Measurements from ENCODE around the gene KRTAP4-16.
"Not testable (repeated sequence)": the region's sequence is repeated elsewhere in the genome, so short reads cannot be mapped to it uniquely, and the experiment has no call there.

KRTAP4-16 gene

DNA sequence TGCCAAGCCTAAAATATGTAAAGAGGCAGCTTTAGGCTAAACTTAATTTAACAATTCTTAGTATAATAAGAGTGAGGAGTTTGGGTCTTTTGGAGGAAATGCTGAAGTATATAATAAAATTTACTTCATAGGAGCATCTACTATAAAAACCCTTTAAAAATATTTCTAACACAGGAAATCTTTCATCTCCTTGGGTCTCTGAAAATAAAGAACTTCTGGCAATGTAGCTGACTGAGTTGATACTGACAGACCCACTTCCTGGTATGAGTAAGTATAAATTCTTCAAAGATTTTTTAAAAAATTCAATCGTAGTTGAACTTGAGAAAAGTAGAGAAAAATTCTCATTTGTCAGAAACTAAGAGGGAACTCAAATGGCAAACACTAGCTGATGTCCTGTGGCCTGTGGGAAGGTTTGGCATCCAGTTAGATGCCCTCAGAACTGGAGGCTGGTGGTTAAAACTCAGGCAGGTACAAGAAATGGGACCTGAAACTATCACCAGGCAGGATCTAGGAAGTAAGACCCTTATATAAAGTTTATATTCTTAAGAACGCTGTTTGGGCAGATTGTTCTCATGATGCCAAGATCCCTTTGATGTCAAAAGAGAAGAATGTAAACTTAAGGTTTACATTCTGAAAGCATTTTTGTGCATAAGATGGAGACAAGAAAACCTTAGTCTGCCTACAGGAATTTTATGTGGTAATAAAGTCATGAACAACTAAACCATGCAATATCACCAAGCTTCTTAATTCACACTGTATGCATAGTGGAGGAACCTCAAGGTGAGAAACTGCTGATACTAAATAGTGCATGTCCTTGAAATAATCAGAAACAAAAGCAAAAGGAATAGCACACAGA is 32.1 kb upstream of the KRTAP4-16 start:
- Histone ChIP-seq H3K4me3 (ENCODE audit: low read length) (no peak overlapping the region), H3K9me3 (ENCODE audit: control insufficient read depth, low read depth, low read length) (no peaks in the 10 kb centered on the region), H3K9ac (ENCODE audit: low read length) (no peak overlapping the region), H3K36me3 (ENCODE audit: control insufficient read depth, low read depth, low read length) (no peaks in the 10 kb centered on the region), H3K27me3 (ENCODE audit: control insufficient read depth, insufficient read depth, low read length) (no peaks in the 10 kb centered on the region), H3K4me1 (ENCODE audit: control insufficient read depth, low read depth, low read length) (no peaks in the 10 kb centered on the region), H3K27ac (ENCODE audit: low read length) (no peak overlapping the region)

DNA sequence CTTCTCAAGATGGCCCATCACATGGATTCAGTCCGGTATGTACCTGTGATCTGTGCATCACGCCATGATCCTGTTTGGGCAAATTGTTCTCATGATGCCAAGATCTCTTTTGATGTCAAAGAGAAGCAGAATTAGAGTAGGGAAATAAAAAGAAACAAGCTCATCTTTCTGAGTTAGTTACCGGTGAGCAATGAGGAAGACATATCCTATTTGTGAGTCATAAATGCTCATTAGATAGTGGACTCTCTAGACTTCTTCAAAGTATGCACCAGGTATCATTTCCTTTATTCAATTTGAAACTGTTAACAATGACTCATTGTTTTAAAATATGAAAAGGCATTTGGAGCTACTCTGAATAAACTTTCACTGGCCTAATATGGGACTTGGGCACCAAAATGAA is 30.0 kb upstream of the KRTAP4-16 start:
- Histone ChIP-seq H3K4me1 (ENCODE audit: control insufficient read depth, low read depth, low read length) (no peaks in the 10 kb centered on the region), H3K27ac (ENCODE audit: low read length) (no peak overlapping the region), H3K27me3 (ENCODE audit: control insufficient read depth, insufficient read depth, low read length) (no peaks in the 10 kb centered on the region), H3K36me3 (ENCODE audit: control insufficient read depth, low read depth, low read length) (no peaks in the 10 kb centered on the region), H3K4me3 (ENCODE audit: low read length) (no peak overlapping the region), H3K9ac (ENCODE audit: low read length) (no peak overlapping the region), H3K9me3 (ENCODE audit: control insufficient read depth, low read depth, low read length) (no peaks in the 10 kb centered on the region)

DNA sequence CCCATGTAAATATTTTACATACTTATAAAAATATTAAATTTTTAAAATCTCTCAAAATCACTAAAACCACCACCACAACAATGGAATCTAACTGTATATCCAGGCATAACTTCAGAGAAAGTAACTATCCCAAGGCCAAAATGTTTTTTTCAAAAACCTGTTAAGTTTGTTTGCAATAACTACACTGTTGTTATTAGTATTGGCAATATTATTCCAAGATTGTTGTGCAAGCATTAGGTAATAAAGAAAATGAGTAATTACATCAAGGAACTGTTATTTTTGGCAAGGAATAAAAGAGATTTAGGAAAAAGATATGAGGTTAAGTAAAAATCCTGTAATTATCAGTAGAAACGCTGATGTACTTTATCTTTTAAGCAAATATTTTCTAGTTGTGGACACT is 25.4 kb upstream of the KRTAP4-16 start:
- Histone ChIP-seq H3K36me3 (ENCODE audit: control insufficient read depth, low read depth, low read length) (no peaks in the 10 kb centered on the region), H3K27ac (ENCODE audit: low read length) (no peak overlapping the region), H3K9ac (ENCODE audit: low read length) (no peak overlapping the region), H3K4me3 (ENCODE audit: low read length) (no peak overlapping the region), H3K27me3 (ENCODE audit: control insufficient read depth, insufficient read depth, low read length) (no peaks in the 10 kb centered on the region), H3K9me3 (ENCODE audit: control insufficient read depth, low read depth, low read length) (no peaks in the 10 kb centered on the region), H3K4me1 (ENCODE audit: control insufficient read depth, low read depth, low read length) (no peaks in the 10 kb centered on the region)

DNA sequence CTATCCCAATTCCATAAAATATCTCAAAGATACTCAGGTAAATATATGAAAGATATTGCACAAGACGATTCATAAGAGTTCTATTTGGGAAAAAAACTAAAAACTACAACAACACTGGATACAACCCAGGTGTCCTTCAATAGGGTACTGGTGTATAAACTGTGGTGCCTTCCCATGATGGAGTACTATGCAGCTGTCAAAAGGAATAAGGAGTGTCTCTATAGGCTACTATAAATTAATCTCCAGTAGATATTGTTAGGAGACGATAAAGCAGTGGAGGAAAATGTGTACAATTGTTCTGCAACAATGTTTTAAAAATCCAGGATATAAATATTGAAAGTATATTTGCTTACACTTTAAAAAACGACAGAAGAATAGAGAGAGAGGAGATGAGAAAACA is 24.4 kb upstream of the KRTAP4-16 start:
- H3K9me3 ChIP-seq (ENCODE audit: control insufficient read depth, low read depth, low read length) = no peaks in the 10 kb centered on the region
- H3K4me3 ChIP-seq (ENCODE audit: low read length) = no peak overlapping the region
- H3K27ac ChIP-seq (ENCODE audit: low read length) = no peak overlapping the region
- no peaks in the 10 kb centered on the region for H3K4me1 ChIP-seq (ENCODE audit: control insufficient read depth, low read depth, low read length)
- H3K9ac ChIP-seq (ENCODE audit: low read length) = no peak overlapping the region
- H3K27me3 ChIP-seq (ENCODE audit: control insufficient read depth, insufficient read depth, low read length) = no peaks in the 10 kb centered on the region
- H3K36me3 ChIP-seq (ENCODE audit: control insufficient read depth, low read depth, low read length) = no peaks in the 10 kb centered on the region

DNA sequence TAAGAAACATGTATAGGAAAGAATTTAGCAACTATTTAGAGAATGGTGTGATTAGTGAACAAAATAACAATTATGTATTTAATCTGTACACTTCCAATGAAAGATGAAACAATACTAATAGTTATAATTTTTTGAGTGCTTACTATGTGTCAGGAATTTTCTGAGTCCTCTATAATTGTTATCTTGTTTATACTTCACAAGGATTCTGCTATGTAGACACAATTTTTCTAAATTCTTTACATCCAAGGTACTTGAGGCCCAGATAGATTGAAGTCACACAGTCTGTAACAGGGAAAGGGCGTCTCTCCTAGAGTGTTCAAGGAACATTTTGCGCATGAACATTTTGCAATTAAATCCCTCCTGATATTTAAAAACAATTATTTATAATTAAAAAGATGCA is 23.1 kb upstream of the KRTAP4-16 start:
- no peaks in the 10 kb centered on the region for H3K9me3 ChIP-seq (ENCODE audit: control insufficient read depth, low read depth, low read length)
- no peaks in the 10 kb centered on the region for H3K4me1 ChIP-seq (ENCODE audit: control insufficient read depth, low read depth, low read length)
- H3K36me3 ChIP-seq (ENCODE audit: control insufficient read depth, low read depth, low read length) = no peaks in the 10 kb centered on the region
- no peak overlapping the region for H3K9ac ChIP-seq (ENCODE audit: low read length)
- H3K27ac ChIP-seq (ENCODE audit: low read length) = no peak overlapping the region
- no peak overlapping the region for H3K4me3 ChIP-seq (ENCODE audit: low read length)
- no peaks in the 10 kb centered on the region for H3K27me3 ChIP-seq (ENCODE audit: control insufficient read depth, insufficient read depth, low read length)

DNA sequence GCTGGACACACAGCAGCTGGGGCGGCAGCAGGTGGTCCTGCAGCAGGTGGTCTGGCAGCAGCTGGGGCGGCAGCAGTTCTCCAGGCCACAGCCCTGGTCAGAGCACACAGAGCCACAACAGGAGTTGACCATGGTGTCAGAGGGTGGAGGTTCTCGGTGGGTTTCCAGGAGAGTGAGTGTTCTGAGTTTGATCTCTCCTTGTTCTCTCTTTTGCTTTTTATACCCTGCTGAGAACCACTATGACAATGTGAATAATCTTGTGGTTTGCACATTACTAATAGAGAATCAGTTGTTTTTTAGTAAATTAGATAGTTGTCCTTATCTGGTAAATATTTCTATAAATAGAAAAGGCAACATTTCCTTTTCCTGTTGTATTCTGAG is 22.0 kb upstream of the KRTAP4-16 start, which contains the start of gene KRTAP4-12:
Gene KRTAP4-12 (minus strand): TSS at position 192 of the 381 bp plus-strand sequence. CDS start 60 bp downstream, at position 132.
- H3K27ac ChIP-seq (ENCODE audit: low read length); H3K36me3 ChIP-seq (ENCODE audit: control insufficient read depth, low read depth, low read length); H3K9me3 ChIP-seq (ENCODE audit: control insufficient read depth, low read depth, low read length); H3K4me1 ChIP-seq (ENCODE audit: control insufficient read depth, low read depth, low read length); H3K9ac ChIP-seq (ENCODE audit: low read length); H3K4me3 ChIP-seq (ENCODE audit: low read length); H3K27me3 ChIP-seq (ENCODE audit: control insufficient read depth, insufficient read depth, low read length): not testable (repeated sequence)

DNA sequence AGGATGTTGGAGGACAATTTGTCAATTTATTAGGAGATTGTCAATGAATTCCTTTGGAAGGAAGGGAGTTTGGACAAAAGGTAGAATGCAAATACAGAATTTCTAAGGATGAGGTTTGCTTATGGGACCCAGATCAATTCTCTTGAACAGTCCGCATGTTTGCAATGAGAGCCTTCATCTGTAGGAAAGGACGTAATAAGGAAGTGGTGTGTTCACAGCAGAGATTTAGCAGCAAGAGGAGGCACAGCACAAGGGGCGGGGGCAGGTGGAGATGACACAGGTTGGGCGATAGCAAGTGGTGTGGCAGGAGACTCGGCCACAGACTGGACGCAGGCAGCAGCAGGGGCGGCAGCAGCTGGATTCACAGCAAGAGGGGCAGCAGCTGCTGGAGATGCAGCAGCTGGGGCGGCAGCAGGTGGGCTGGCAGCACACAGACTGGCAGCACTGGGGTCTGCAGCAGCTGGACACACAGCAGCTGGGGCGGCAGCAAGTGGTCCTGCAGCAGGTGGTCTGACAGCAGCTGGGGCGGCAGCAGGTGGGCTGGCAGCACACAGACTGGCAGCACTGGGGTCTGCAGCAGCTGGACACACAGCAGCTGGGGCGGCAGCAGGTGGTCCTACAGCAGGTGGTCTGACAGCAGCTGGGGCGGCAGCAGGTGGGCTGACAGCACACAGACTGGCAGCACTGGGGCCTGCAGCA is 21.4 kb upstream of the KRTAP4-16 start:
- H3K4me3 ChIP-seq (ENCODE audit: low read length); H3K27ac ChIP-seq (ENCODE audit: low read length); H3K4me1 ChIP-seq (ENCODE audit: control insufficient read depth, low read depth, low read length); H3K27me3 ChIP-seq (ENCODE audit: control insufficient read depth, insufficient read depth, low read length); H3K9ac ChIP-seq (ENCODE audit: low read length); H3K36me3 ChIP-seq (ENCODE audit: control insufficient read depth, low read depth, low read length); H3K9me3 ChIP-seq (ENCODE audit: control insufficient read depth, low read depth, low read length): not testable (repeated sequence)

DNA sequence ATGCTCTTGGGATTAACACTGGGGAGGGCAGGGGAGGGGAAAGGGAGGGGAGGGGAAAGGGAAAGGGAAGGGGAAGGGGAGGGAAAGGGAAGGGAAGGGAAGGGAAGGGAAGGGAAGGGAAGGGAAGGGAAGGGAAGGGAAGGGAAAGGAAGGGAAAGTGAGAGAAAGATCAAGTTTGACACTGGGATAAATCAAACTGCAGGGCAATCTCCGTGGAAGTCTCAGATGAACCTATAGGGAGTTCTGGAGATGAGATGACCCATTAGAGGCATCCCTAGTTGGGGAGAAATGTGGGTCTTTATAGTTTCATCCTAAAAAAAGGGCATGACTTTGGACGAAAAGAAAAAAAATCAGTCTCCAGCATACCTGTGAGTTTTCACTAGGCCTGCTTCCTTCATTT is 19.7 kb upstream of the KRTAP4-16 start:
- Histone ChIP-seq H3K4me3 (ENCODE audit: low read length) (no peak overlapping the region), H3K4me1 (ENCODE audit: control insufficient read depth, low read depth, low read length) (no peaks in the 10 kb centered on the region), H3K9me3 (ENCODE audit: control insufficient read depth, low read depth, low read length) (no peaks in the 10 kb centered on the region), H3K27ac (ENCODE audit: low read length) (no peak overlapping the region), H3K36me3 (ENCODE audit: control insufficient read depth, low read depth, low read length) (no peaks in the 10 kb centered on the region), H3K9ac (ENCODE audit: low read length) (no peak overlapping the region), H3K27me3 (ENCODE audit: control insufficient read depth, insufficient read depth, low read length) (no peaks in the 10 kb centered on the region)

DNA sequence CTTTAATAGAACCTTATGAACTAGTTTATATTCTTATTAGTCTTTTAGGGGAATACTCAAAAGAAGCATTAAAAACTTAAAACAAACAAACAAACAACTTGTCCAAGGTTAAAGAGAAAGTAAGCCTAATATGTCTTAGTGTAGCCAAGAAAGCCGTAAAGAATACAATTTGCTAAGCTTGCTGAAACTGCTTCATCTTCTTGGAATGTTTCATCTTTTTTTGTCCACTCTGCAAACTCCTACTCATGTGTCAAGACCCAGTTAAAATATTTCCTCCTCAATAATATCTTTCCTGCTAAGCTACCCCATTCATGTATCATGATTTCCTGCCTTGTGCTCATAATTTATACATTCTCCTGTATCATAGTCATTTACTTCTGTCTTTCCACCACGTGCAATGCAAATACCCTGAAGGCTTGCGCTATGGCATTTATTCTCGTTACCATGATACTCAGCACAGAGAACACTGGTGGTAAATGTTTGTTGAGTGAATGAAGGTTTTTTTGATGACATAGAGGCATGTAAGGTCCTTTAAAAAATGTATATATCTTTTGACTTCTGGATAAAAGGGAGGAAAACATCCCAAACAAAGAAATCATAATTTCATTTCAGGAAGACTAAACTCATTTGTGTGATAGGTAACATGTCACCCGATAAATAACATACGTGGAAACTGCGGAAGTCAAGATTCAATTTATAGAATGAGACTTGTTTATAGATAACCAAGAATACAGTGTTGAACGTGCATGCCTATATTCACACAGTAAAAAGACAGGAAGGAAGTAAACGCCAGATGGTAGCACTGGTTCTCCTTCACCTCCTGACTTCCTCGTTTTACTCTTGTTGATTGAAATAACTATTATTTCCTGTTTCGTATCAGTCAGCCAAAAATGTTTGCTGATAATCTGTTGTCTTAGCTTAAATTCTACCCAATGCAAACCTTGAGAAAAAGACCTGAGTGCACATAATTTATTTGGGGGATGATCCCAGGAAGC is 18.0 kb upstream of the KRTAP4-16 start:
- not testable (repeated sequence) for H3K4me3 ChIP-seq (ENCODE audit: low read length); H3K9ac ChIP-seq (ENCODE audit: low read length); H3K27ac ChIP-seq (ENCODE audit: low read length); H3K4me1 ChIP-seq (ENCODE audit: control insufficient read depth, low read depth, low read length); H3K9me3 ChIP-seq (ENCODE audit: control insufficient read depth, low read depth, low read length); H3K36me3 ChIP-seq (ENCODE audit: control insufficient read depth, low read depth, low read length); H3K27me3 ChIP-seq (ENCODE audit: control insufficient read depth, insufficient read depth, low read length)

DNA sequence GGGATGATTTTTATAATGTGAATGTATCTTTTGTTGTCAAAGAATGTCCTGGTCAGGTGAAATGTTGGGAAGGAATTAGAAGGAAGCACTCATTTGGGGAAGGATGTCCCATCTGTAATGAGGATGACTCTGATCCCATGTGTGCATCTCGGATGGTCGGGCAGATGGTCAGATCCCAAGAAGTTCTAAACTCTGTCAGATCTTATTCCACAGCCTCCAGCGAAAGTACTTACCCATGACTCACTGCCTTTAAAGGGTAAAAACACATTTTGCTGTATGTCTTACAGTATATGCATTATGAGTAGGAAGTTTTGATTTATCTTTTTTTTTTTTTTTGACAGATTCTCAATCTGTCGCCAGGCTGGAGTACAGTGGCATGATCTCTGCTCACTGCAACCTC is 16.7 kb upstream of the KRTAP4-16 start:
- Histone ChIP-seq H3K36me3 (ENCODE audit: control insufficient read depth, low read depth, low read length) (no peaks in the 10 kb centered on the region), H3K9ac (ENCODE audit: low read length) (no peak overlapping the region), H3K4me3 (ENCODE audit: low read length) (no peak overlapping the region), H3K4me1 (ENCODE audit: control insufficient read depth, low read depth, low read length) (no peaks in the 10 kb centered on the region), H3K9me3 (ENCODE audit: control insufficient read depth, low read depth, low read length) (peaks cover 6% of the 10 kb centered on the region), H3K27me3 (ENCODE audit: control insufficient read depth, insufficient read depth, low read length) (no peaks in the 10 kb centered on the region), H3K27ac (ENCODE audit: low read length) (no peak overlapping the region)

DNA sequence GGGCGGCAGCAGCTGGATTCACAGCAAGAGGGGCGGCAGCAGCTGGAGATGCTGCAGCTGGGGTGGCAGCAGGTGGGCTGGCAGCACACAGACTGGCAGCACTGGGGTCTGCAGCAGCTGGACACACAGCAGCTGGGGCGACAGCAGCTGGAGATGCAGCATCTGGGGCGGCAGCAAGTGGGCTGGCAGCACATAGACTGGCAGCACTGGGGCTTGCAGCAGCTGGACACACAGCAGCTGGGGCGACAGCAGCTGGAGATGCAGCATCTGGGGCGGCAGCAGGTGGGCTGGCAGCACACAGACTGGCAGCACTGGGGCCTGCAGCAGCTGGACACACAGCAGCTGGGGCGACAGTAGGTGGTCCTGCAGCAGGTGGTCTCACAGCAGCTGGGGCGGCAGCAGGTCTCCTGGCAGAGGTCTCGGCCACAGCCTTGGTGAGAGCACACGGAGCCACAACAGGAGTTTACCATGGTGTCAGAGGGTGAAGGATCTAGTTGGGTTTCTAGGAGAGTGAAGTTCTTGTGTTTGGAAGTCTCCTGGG is 15.9 kb upstream of the KRTAP4-16 start, which contains the start of gene KRTAP4-11:
Gene KRTAP4-11 (minus strand): TSS at position 528 of the 541 bp plus-strand sequence. CDS start 58 bp downstream, at position 470.
- H3K36me3 ChIP-seq (ENCODE audit: control insufficient read depth, low read depth, low read length); H3K4me3 ChIP-seq (ENCODE audit: low read length); H3K9ac ChIP-seq (ENCODE audit: low read length); H3K4me1 ChIP-seq (ENCODE audit: control insufficient read depth, low read depth, low read length); H3K27ac ChIP-seq (ENCODE audit: low read length); H3K9me3 ChIP-seq (ENCODE audit: control insufficient read depth, low read depth, low read length); H3K27me3 ChIP-seq (ENCODE audit: control insufficient read depth, insufficient read depth, low read length): not testable (repeated sequence)

Data from iPS-18a (cell line).